ENCODE results near the gene ZBED3.

GRCh38 chr5:77033338-77033737 is 53.7 kb downstream of the ZBED3 start:
- TF ChIP-seq, protein P1, sequence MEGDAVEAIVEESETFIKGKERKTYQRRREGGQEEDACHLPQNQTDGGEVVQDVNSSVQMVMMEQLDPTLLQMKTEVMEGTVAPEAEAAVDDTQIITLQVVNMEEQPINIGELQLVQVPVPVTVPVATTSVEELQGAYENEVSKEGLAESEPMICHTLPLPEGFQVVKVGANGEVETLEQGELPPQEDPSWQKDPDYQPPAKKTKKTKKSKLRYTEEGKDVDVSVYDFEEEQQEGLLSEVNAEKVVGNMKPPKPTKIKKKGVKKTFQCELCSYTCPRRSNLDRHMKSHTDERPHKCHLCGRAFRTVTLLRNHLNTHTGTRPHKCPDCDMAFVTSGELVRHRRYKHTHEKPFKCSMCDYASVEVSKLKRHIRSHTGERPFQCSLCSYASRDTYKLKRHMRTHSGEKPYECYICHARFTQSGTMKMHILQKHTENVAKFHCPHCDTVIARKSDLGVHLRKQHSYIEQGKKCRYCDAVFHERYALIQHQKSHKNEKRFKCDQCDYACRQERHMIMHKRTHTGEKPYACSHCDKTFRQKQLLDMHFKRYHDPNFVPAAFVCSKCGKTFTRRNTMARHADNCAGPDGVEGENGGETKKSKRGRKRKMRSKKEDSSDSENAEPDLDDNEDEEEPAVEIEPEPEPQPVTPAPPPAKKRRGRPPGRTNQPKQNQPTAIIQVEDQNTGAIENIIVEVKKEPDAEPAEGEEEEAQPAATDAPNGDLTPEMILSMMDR (conservative IDR thresholded peaks at IDR 0.05; ENCODE audit: low read length): no peak
- no peak for TF ChIP-seq EZH2phosphoT487 (IDR thresholded peaks at IDR 0.05; ENCODE audit: borderline replicate concordance, low read depth, low read length)
